AG04449 (cell line): ENCODE measurements around the gene GPC4.

Experiments
- CTCF ChIA-PET: fragments of 350-600 bp; formaldehyde crosslinking; extraction: SDS; loops from one replicate; lab custom pipeline; 2021; ENCODE audit warnings: antibody characterized with exemption; lab: Yijun Ruan, JAX
- POLR2A ChIA-PET: fragments of 400-600, 350-600 bp; formaldehyde crosslinking; extraction: SDS; loops from one replicate; lab custom pipeline; 2020; ENCODE audit warnings: antibody characterized with exemption, inconsistent platforms; lab: Yijun Ruan, JAX
- DNase-seq: peaks from one replicate; pipeline ENCODE4 v3.0.0-alpha.2; 2010; ENCODE audit warnings: low read depth, low spot score
- H3K4me3 ChIP-seq: 2 replicates; pipeline ENCODE4 v1.5.1; 2011; ENCODE audit warnings: low read depth, mild to moderate bottlenecking, control low read depth, low read length
- CTCF ChIP-seq: IDR thresholded peaks from one replicate; pipeline ENCODE4 v1.5.1; 2011; ENCODE audit warnings: mild to moderate bottlenecking, moderate library complexity, low read length, control low read depth, inconsistent platforms; ENCODE audit not compliant: insufficient read depth; ENCODE audit errors: missing control alignments

Gene GPC4

GRCh38 chrX:133375615-133376340, 39.5 kb downstream of the GPC4 start:
- ChIA-PET CTCF (interaction anchor here (1.0 kb wide), 1 partner anchor 41 kb away, joined by 3 read pairs; no protein-coding TSS in a partner anchor), POLR2A (no interaction called here)
- no peak overlapping the region for H3K4me3 ChIP-seq
- DNase-seq = no peak
- no peak for TF ChIP-seq CTCF

- no peak for DNase-seq
- ChIA-PET POLR2A (no interaction called here), CTCF (interaction anchor here (1.0 kb wide), 1 partner anchor 40 kb away, joined by 3 read pairs; no protein-coding TSS in a partner anchor)
- H3K4me3 ChIP-seq = no peak overlapping the region
- no peak for TF ChIP-seq CTCF
Observed at GRCh38 chrX:133374874-133375387, 40.4 kb downstream of the GPC4 start.

- POLR2A ChIA-PET = no interaction called here
- no peak for DNase-seq
- no peak for TF ChIP-seq CTCF
- no peak overlapping the region for H3K4me3 ChIP-seq
- CTCF ChIA-PET = no interaction called here
Observed at GRCh38 chrX:133373386-133374079, 41.8 kb downstream of the GPC4 start.

GRCh38 chrX:133370696-133371275, 44.5 kb downstream of the GPC4 start:
- H3K4me3 ChIP-seq = no peak overlapping the region
- DNase-seq = no peak
- TF ChIP-seq CTCF = no peak
- CTCF ChIA-PET = no interaction called here
- POLR2A ChIA-PET = no interaction called here

- POLR2A ChIA-PET = no interaction called here
- no peak for TF ChIP-seq CTCF
- H3K4me3 ChIP-seq = no peak overlapping the region
- CTCF ChIA-PET = no interaction called here
- DNase-seq = no peak
Observed at GRCh38 chrX:133369065-133369464, 46.2 kb downstream of the GPC4 start.

DNA sequence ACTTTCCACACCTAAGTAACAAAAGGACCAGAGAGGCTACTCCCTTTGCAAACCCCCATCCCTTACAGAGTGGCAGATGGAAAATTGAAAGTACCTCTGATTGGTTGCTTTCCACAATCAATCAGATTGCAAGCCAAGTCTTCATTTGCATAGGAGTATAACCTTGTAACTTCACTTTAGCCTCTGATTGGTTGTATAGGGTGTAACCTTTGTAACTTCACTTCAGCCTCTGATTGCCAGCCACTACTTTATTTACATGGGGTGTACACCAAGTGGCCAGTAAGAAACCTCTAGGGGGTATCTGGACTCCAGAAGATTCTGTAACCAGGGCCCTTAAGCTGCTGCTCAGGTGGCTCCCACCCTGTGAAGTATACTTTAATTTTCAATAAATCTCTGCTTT, 48.6 kb downstream of the GPC4 start:
- TF ChIP-seq CTCF = no peak
- CTCF ChIA-PET = no interaction called here
- no peak overlapping the region for H3K4me3 ChIP-seq
- no peak for DNase-seq
- POLR2A ChIA-PET = no interaction called here
